Right lung (tissue), 5 donors: ENCODE results near the gene AHNAK. TPM values are rescaled to one million over a fixed set of nuclear protein-coding genes. Genes with fewer than 3 reads are reported as not detected.

Experiments used
- DNase-seq, 2 donors: peaks; one replicate each; pipeline ENCODE4 v3.0.0-alpha.2; 2013
- polyA plus RNA-seq, 5 donors: library from polyadenylated mRNA; unstranded; fragments of 120-200 nt; gene quantifications; one replicate each; pipeline versions ENCODE4 v1.2.1 to v1.2.3, GENCODE V29; 2013; ENCODE audit warnings: inconsistent platforms in 1 of 5, low replicate concordance in 1 of 5; ENCODE audit not compliant: insufficient read length in 5 of 5, insufficient read depth in 1 of 5

Gene AHNAK
- polyA plus RNA-seq, 5 donors, result 154 to 240 (median 173) TPM

DNA sequence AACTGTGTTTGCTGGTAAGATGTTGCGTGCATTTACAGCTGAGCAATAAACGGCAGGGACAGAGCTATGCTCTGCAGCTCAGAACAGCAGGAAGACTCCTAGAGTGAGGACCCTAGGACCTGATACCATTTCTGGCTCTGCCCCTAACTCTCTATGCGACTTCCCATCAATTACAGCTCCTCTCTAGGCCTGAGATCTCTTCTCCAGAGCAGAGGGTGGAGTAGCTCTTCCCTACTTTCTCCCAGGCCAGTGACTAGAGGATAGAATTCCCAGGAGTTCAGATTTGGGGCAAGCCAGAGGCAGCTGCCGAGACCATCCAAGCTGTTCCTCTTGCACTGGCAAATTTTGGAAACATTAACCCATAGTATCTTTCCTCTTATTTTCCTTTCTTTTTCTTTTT, 140.6 kb downstream of the AHNAK start:
- no peak for DNase-seq

- no peak for DNase-seq
These were observed 141.7 kb downstream of the AHNAK start for GRCh38 chr11:62404901-62405300.

GRCh38 chr11:62404435-62404834, 142.2 kb downstream of the AHNAK start:
- DNase-seq, result no peak

DNA sequence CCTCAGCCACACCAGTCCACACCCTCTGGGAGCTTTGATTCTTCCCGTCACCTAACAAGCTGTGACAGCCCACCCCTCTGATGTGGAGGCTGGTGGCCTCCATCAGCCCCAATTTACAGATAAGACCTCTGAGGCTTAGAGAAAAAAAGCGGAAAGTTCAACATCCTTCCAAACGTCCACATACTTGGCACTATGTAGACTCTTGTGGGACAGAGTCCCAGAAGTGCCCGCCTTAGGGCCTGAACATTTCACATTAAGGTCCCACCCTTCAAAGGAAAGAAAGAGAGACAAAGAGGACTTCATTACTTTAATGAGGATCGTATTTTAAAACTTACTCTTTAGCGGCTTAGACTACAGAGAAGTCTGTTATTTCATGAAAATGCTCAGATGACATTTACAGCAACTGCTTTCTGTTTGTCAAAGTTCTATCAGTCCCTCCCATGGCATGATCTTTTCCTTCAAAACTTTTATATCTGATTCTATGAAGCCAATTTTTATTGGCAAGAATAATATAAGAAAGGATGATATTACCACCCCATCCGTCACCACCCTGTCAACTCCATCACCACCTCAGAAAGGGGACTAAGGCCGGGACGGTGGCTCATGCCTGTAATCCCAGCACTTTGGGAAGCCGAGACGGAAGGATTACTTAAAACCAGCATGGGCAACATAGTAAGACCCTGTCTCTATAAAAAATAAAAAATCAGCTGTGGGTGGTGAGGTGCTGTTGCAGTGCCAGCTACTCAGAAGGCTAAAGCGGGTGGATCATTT, 143.5 kb downstream of the AHNAK start:
- no peak for DNase-seq

GRCh38 chr11:62402226-62402959, 144.2 kb downstream of the AHNAK start:
- DNase-seq, result no peak

DNA sequence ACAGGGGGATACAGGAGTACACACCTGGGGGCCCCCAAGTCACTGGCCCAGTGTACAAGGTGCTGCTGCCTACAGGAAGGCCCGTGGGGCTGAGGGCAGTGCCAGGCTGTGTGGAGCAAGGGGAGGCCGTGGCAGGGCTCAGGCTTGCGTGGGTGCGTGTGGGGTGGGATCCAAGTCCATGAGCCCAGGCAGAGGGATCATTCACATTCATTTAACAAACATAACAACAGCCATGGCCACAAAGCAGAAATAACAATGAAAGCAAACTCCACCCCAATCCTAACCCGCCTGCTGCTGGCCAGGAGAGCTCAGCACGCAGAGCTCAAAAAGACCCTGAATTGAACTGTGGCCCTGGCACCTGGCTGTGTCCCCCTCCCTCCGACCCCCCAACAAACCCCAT, 144.8 kb downstream of the AHNAK start:
- DNase-seq, result no peak

DNA sequence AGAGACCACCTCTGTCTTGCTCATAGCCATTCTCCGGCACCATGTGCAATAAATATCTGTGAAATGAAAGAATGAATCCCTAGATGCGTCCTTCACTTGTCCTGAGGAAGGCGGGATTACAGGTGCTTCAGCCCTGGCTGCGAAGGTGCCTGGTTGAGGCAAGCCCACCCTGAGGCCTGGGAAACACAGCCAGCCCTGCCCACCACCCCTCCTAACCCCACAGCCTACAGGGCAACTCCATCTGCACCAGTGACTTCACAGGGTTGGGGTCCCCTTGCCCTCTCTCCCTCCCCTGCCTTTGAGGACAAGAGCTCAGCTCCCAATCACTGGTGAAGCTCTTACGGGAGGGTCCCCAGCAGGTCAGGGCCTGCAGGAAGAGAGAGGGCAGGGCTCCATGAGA, 145.2 kb downstream of the AHNAK start:
- DNase-seq, result no peak

DNA sequence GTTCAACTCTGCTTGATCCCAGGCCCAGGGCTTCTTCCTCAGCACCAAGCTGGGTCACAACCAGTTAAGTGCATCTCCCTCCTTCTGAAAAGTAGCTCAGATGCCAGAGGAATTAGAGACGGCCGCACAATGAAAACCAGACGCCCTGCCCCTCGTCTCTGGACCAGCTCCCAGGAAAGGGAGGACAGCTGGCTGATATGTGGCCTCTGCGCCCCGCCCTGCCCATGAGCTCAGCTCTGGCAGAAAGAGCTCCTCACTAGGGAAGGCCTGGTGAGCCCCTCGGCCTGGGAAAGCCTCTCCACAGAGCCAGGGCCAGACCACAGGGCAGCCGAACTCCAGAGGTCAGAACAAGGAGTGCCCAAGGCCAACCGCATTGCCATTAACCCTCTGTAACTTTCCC, 145.8 kb downstream of the AHNAK start:
- DNase-seq, result peak; percentile 85 to 88

DNA sequence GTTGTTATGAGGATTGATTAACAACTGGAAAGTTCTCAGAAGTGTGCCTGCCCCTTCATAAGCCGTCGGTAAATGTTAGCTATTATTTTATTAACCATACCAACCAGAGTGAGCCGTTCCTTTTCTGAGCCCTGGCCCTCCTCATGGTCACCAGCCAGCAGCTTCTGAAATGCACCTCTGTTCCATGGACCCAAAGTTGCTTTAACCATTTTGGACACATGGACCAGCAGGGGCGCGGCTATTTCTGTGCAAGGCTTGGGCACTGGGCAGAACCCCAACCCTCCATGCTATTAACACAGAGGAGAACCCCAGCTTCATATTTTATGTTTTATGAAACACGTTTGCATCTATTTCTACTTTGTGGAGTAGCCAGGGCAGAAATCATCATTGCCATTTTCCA, 146.3 kb downstream of the AHNAK start:
- no peak for DNase-seq

- peak in 1 of 2 donors; percentile 50 for DNase-seq
These were observed 146.7 kb downstream of the AHNAK start for GRCh38 chr11:62399878-62400266.

GRCh38 chr11:62399172-62399877, 147.3 kb downstream of the AHNAK start:
- DNase-seq, result no peak

- DNase-seq, result no peak
These were observed 148.3 kb downstream of the AHNAK start for GRCh38 chr11:62398011-62398994.

- DNase-seq, result no peak
These were observed 150.6 kb downstream of the AHNAK start for GRCh38 chr11:62395885-62396551.

DNA sequence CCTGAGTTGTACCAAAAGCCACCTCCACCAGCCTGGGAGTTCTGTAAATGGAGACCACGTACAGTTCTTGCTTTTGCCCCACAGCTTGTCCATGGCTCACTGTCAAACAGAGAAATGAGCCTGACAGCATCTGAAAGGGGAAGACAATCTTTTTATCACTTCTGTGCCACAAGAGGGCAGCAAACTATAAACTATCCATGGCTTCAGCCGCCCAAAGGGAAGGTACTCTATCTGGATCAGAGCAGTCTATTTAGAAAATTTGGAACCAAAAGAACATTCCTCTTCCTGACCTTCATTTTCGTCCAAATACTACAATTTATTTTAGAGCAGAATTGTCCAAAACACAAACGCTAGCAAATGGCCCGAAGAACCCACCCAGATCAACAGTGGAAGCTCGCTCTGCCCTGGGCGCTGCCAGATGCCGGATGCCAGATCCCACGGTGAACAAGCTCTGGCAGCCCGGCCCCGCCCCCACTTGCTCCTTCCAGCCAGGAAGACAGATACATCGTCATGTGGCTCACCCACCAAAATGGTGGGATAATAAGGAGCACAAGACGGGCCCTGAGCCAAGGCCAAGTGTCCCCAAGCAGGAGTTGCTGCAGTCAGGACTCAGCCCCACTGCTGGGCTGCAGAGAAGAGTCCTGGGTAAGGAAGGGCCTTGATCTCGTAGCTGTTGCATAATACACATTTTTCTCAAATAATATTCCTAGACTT, 151.6 kb downstream of the AHNAK start:
- peak; percentile 81 to 87 for DNase-seq

- DNase-seq, result no peak
These were observed 152.9 kb downstream of the AHNAK start for GRCh38 chr11:62393735-62394134.

- no peak for DNase-seq
These were observed 153.5 kb downstream of the AHNAK start for GRCh38 chr11:62393061-62393611.

- DNase-seq, result no peak
These were observed 154.1 kb downstream of the AHNAK start for GRCh38 chr11:62392506-62392905.

DNA sequence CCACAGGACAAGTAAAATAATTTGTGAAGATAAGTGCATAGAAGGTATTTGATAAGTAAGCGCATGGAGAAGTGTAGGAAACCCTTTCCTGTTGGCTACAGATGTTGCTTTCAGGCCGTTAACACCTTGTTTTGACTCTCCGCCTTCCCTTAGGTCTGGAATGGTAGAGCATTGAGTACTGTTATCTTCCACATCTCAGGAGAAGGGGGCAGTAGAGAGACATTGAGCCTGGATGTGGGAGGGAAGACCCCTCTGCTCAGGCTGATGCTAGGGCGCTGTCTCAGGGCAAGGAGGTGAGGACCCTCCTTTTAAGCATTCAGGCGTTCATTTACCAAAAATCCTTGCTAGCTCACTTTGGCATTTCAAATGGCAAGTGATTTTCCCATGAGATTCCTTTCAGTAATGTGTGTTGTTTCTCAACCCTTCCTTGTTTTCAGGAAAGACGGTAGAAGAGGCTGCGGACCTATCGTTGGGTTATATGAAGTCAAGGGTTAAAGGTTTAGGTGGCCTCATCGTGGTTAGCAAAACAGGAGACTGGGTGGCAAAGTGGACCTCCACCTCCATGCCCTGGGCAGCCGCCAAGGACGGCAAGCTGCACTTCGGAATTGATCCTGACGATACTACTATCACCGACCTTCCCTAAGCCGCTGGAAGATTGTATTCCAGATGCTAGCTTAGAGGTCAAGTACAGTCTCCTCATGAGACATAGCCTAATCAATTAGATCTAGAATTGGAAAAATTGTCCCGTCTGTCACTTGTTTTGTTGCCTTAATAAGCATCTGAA, 154.8 kb downstream of the AHNAK start:
- DNase-seq, result no peak

DNA sequence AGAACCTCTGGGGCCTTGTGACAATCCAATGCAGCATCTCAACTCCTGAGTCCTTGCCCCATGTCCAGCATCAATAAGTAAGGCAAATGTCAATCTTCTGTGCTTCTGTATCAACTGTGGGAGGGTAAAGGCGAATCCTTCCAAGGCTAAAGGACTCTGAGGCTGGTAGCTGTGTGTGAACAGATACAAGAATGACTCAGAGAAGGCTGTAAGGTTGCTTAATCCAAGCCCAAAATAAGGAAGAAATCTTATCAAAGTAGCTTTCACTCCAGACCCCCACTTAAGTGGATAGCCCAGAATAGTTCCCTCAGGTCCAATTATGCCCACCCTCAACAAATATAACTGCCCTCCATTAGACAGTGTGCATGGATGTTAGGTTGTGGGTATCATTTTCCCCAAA, 155.9 kb downstream of the AHNAK start:
- DNase-seq, result no peak
